T follicular helper cell (primary cell): ENCODE data around the gene LCNL1.

ENCODE experiments used
- DNase-seq: peaks from one replicate; pipeline ENCODE4 v3.0.0-alpha.2; 2020; ENCODE audit warnings: low read depth

The LCNL1 gene

GRCh38 chr9:137012694-137013570, 30.1 kb downstream of the LCNL1 start:
- DNase-seq, result no peak

- DNase-seq, result no peak
Observed at GRCh38 chr9:137013571-137013940, 30.8 kb downstream of the LCNL1 start.

- DNase-seq, result no peak
Observed at GRCh38 chr9:137014166-137014565, 31.4 kb downstream of the LCNL1 start.

GRCh38 chr9:137014776-137015539, 32.2 kb downstream of the LCNL1 start:
- DNase-seq, result no peak

- no peak for DNase-seq
Observed at GRCh38 chr9:137015540-137015930, 32.7 kb downstream of the LCNL1 start.

GRCh38 chr9:137015976-137016375, 33.2 kb downstream of the LCNL1 start:
- no peak for DNase-seq

GRCh38 chr9:137016436-137016835, 33.6 kb downstream of the LCNL1 start:
- no peak for DNase-seq

GRCh38 chr9:137017071-137017470, 34.3 kb downstream of the LCNL1 start:
- no peak for DNase-seq

GRCh38 chr9:137017791-137018497, 35.2 kb downstream of the LCNL1 start:
- no peak for DNase-seq

GRCh38 chr9:137018761-137019559, 36.2 kb downstream of the LCNL1 start:
- DNase-seq, result no peak

- DNase-seq, result no peak
Observed at GRCh38 chr9:137019891-137020683, 37.3 kb downstream of the LCNL1 start.

GRCh38 chr9:137020771-137021567, 38.2 kb downstream of the LCNL1 start:
- DNase-seq, result no peak

- no peak for DNase-seq
Observed at GRCh38 chr9:137021568-137021978, 38.8 kb downstream of the LCNL1 start.

- peak; percentile 53 for DNase-seq
Observed at GRCh38 chr9:137021979-137022661, 39.3 kb downstream of the LCNL1 start.

GRCh38 chr9:137022662-137023008, 39.8 kb downstream of the LCNL1 start:
- DNase-seq, result no peak

- no peak for DNase-seq
Observed at GRCh38 chr9:137023157-137023556, 40.4 kb downstream of the LCNL1 start.

- DNase-seq, result no peak
Observed at GRCh38 chr9:137023583-137023991, 40.8 kb downstream of the LCNL1 start.

GRCh38 chr9:137025517-137025966, 42.7 kb downstream of the LCNL1 start:
- DNase-seq, result no peak

- DNase-seq, result no peak
Observed at GRCh38 chr9:137026384-137026783, 43.6 kb downstream of the LCNL1 start.
